Heart left ventricle (tissue), 13 donors: ENCODE results near the gene CLTB.

Experiments used
- CTCF ChIP-seq, 12 donors: fragments of 200-600 bp; sonication (generic) in 4 of 12; IDR thresholded peaks; one replicate each; pipeline versions ENCODE4 v1.5.0 to v1.8.0; 2018 to 2022; ENCODE audit warnings: antibody characterized with exemption in 12 of 12, mild to moderate bottlenecking in 5 of 12
- POLR2A ChIP-seq, 2 donors: fragments of 450-650 bp; IDR thresholded peaks; one replicate each; pipeline ENCODE4 v1.6.1; 2017; ENCODE audit warnings: antibody characterized with exemption in 2 of 2, mild to moderate bottlenecking in 2 of 2, moderate library complexity in 2 of 2
- donor health status: ischemic (EF 13 %, LVEDD 7.1; RV severe dilation, severe dysfunction).
- donor health status: DM: no; HTN: yes; CAD: no.
- donor health status: DM: no; HTN: no; CAD: no.
- donor health status: ischemic (EF 25% LVEDD 6.9; RV normal size, moderate dysfunction).
- donor health status: ischemic (EF 25% LVEDD 5.7; RV mildly dilated, moderate dysfunction).
- donor health status: ischemic (EF 35%, LVEDD 5.7; RV mildly dilated, moderate dysfunction).
- donor health status: nonischemic (EF 11% LVEDD 7.7; RV severe dilation, severe dysfunction).
- donor health status: DM: yes; HTN: yes; CAD: no.
- donor health status: PGD.
- donor health status: ischemic (EF 29% LVEDD 5.4; RV normal size, mild dysfunction).
- donor health status: nonischemic (EF 23%, LVEDD 6.1; RV moderate dilation, normal function).

GRCh38 chr5:176447978-176448608 is 31.8 kb upstream of the CLTB start, which contains the start of gene FAF2:
- TF ChIP-seq CTCF (IDR thresholded peaks at IDR 0.05) = peak; percentile 98 to 100 (median 99)
- peak; percentile 46 to 72 for TF ChIP-seq POLR2A (IDR thresholded peaks at IDR 0.05)
